HEK293 (cell line): ENCODE data around the gene RPL3.

Source experiments
- CTCF ChIA-PET: fragments of 350-600 bp; formaldehyde crosslinking; extraction: SDS; loops from one replicate; lab custom pipeline; 2021; ENCODE audit warnings: antibody characterized with exemption; lab: Yijun Ruan, JAX
- POLR2A ChIA-PET: fragments of 300-600 bp; formaldehyde crosslinking; extraction: SDS; loops from one replicate; lab custom pipeline; 2020; ENCODE audit warnings: antibody characterized with exemption, inconsistent platforms; lab: Yijun Ruan, JAX
- H3K27ac ChIP-seq: fragments of 200-500 bp; sonication (Bioruptor generic); 2 replicates; pipeline ENCODE4 v1.5.1; 2014; ENCODE audit warnings: low read depth, low read length, control low read depth, inconsistent platforms; ENCODE audit errors: extremely low read depth
- H3K36me3 ChIP-seq, 2 experiments: fragments of 200-500 bp in 1 of 2; sonication (Bioruptor generic) in 1 of 2; 1 replicate in 1 of 2; 2 replicates in 1 of 2; pipeline ENCODE4 v1.5.1; 2014 to 2017; ENCODE audit warnings: inconsistent platforms in 2 of 2, low read length in 2 of 2; ENCODE audit not compliant: control insufficient read depth in 2 of 2, insufficient read depth in 1 of 2
- H3K4me1 ChIP-seq: fragments of 200-500 bp; sonication (Bioruptor generic); 2 replicates; pipeline ENCODE4 v1.5.1; 2014; ENCODE audit warnings: mild to moderate bottlenecking, low read length, inconsistent platforms; ENCODE audit not compliant: control insufficient read depth, insufficient read depth
- H3K4me3 ChIP-seq: 2 replicates; pipeline ENCODE4 v1.5.1; 2011; ENCODE audit warnings: low read depth, mild to moderate bottlenecking, control low read depth, low read length, moderate library complexity
- H3K9me3 ChIP-seq: fragments of 200-500 bp; sonication (Bioruptor generic); 2 replicates; pipeline ENCODE4 v1.5.1; 2014; ENCODE audit warnings: low read depth, low read length, inconsistent platforms; ENCODE audit not compliant: control insufficient read depth, insufficient read depth
- BCL11B ChIP-seq: fragments of 450-650 bp; formaldehyde crosslinking; IDR thresholded peaks from 2 replicates; pipeline ENCODE4 v1.5.1; 2016; ENCODE audit warnings: low read depth, missing biosample characterization, missing genetic modification characterization
- BCL6B ChIP-seq: fragments of 450-650 bp; formaldehyde crosslinking; IDR thresholded peaks from 2 replicates; pipeline ENCODE4 v1.5.1; 2017; ENCODE audit warnings: missing biosample characterization, missing genetic modification characterization
- REST ChIP-seq: fragments of 450-650 bp; formaldehyde crosslinking; IDR thresholded peaks from 2 replicates; pipeline ENCODE4 v1.5.1; 2016; ENCODE audit warnings: missing biosample characterization, missing genetic modification characterization
- SCRT1 ChIP-seq: fragments of 450-650 bp; formaldehyde crosslinking; IDR thresholded peaks from 2 replicates; pipeline ENCODE4 v1.5.1; 2016; ENCODE audit warnings: missing biosample characterization, missing genetic modification characterization, borderline replicate concordance
- SCRT2 ChIP-seq: fragments of 450-650 bp; formaldehyde crosslinking; IDR thresholded peaks from 2 replicates; pipeline ENCODE4 v1.5.1; 2016; ENCODE audit warnings: missing biosample characterization, missing genetic modification characterization
- ZBTB48 ChIP-seq: fragments of 450-650 bp; formaldehyde crosslinking; IDR thresholded peaks from 2 replicates; pipeline ENCODE4 v1.5.1; 2016; ENCODE audit warnings: missing biosample characterization, missing genetic modification characterization
- ZNF140 ChIP-seq: fragments of 450-650 bp; formaldehyde crosslinking; IDR thresholded peaks from 2 replicates; pipeline ENCODE4 v1.5.1; 2016; ENCODE audit warnings: missing biosample characterization, missing genetic modification characterization
- ZNF248 ChIP-seq: fragments of 450-650 bp; formaldehyde crosslinking; IDR thresholded peaks from 2 replicates; pipeline ENCODE4 v1.5.1; 2017; ENCODE audit warnings: missing biosample characterization, missing genetic modification characterization
- ZNF292 ChIP-seq: fragments of 450-650 bp; formaldehyde crosslinking; IDR thresholded peaks from 2 replicates; pipeline ENCODE4 v1.5.1; 2016; ENCODE audit warnings: low read depth, missing biosample characterization, missing genetic modification characterization, borderline replicate concordance
- ZNF311 ChIP-seq: fragments of 450-650 bp; formaldehyde crosslinking; IDR thresholded peaks from 2 replicates; pipeline ENCODE4 v1.5.1; 2017; ENCODE audit warnings: missing biosample characterization, missing genetic modification characterization, borderline replicate concordance
- ZNF366 ChIP-seq: fragments of 450-650 bp; formaldehyde crosslinking; conservative IDR thresholded peaks from 2 replicates; pipeline ENCODE4 v1.5.1; 2016; ENCODE audit warnings: missing biosample characterization, missing genetic modification characterization
- ZNF416 ChIP-seq: fragments of 450-650 bp; formaldehyde crosslinking; IDR thresholded peaks from 2 replicates; pipeline ENCODE4 v1.5.1; 2016; ENCODE audit warnings: missing biosample characterization, missing genetic modification characterization
- ZNF621 ChIP-seq: fragments of 450-650 bp; formaldehyde crosslinking; IDR thresholded peaks from 2 replicates; pipeline ENCODE4 v1.5.1; 2017; ENCODE audit warnings: missing biosample characterization, missing genetic modification characterization
- ZNF629 ChIP-seq: fragments of 450-650 bp; formaldehyde crosslinking; IDR thresholded peaks from 2 replicates; pipeline ENCODE4 v1.5.1; 2017; ENCODE audit warnings: missing biosample characterization, missing genetic modification characterization
- ZNF670 ChIP-seq: fragments of 450-650 bp; formaldehyde crosslinking; IDR thresholded peaks from 2 replicates; pipeline ENCODE4 v1.5.1; 2016; ENCODE audit warnings: missing biosample characterization, missing genetic modification characterization, low read depth
- ZNF792 ChIP-seq: fragments of 450-650 bp; formaldehyde crosslinking; IDR thresholded peaks from 2 replicates; pipeline ENCODE4 v1.5.1; 2016; ENCODE audit warnings: missing biosample characterization, missing genetic modification characterization
- TF ChIP-seq, protein P1 (sequence below): fragments of 450-650 bp; formaldehyde crosslinking; IDR thresholded peaks from 2 replicates; pipeline ENCODE4 v1.5.1; 2016; ENCODE audit warnings: missing biosample characterization, missing genetic modification characterization
- TF ChIP-seq, protein P2 (sequence below): sonication (generic); formaldehyde crosslinking; IDR thresholded peaks from 2 replicates; pipeline ENCODE4 v1.8.1; 2022; ENCODE audit warnings: mild to moderate bottlenecking, moderate library complexity, missing genetic modification reagents

Gene RPL3

DNA sequence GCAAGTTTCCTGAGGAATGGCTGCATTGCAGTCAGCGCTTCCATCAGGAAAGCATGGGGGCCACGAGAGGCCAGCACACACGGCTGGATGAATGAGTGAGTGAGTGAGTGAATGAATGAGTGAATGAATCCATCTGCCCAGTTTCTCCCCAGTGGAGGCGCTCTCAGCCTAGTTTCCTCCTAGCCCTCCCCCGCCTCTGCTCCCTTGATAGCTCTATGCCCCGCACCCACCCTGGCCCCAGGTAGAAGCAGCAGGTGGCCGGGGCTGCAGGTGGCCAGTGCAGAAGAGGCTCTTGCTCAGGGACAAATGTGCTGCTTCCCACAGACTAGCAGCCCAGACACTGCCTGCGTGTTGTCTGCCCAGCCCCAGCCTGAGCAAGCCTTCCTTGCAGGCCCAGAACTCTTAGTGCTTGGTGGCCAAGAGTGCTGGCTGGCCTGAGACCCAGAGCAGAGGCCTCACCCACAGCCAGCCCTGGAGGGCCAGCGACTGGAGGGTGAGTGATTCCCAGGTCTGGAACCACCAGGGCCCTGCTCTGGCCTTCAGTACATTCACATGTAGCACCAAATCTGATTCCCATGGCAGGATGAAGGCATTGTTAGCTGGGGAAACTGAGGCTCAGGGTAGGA, 43.5 kb downstream of the RPL3 start:
- CTCF ChIA-PET, result no interaction called here
- no peak overlapping the region for H3K4me3 ChIP-seq
- no peaks in the 10 kb centered on the region; the same call in 1 of the 2 replicates for H3K4me1 ChIP-seq
- H3K36me3 ChIP-seq, result no peaks in the 10 kb centered on the region
- peak; percentile 55 for TF ChIP-seq SCRT2 (tag by site-specific recombination)
- TF ChIP-seq ZNF416, result no peak
- TF ChIP-seq ZNF366 (tag by site-specific recombination), result no peak
- TF ChIP-seq SCRT1 (tag by site-specific recombination), result peak; percentile 34; the same call in 1 of the 2 replicates
- TF ChIP-seq ZNF140 (tag by site-specific recombination), result no peak
- TF ChIP-seq ZNF248 (tag by site-specific recombination), result no peak
- TF ChIP-seq REST (tag by site-specific recombination), result no peak
- TF ChIP-seq ZNF621, result no peak
- TF ChIP-seq ZNF629, result no peak
- TF ChIP-seq, protein P1, sequence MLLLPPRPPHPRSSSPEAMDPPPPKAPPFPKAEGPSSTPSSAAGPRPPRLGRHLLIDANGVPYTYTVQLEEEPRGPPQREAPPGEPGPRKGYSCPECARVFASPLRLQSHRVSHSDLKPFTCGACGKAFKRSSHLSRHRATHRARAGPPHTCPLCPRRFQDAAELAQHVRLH (tag by site-specific recombination), result no peak
- TF ChIP-seq ZNF292 (tag by site-specific recombination), result no peak
- TF ChIP-seq BCL6B (tag by site-specific recombination), result no peak
- TF ChIP-seq ZNF311 (tag by site-specific recombination), result no peak
- no peak for TF ChIP-seq ZBTB48
- TF ChIP-seq ZNF670 (tag by site-specific recombination), result no peak
- no peak for TF ChIP-seq BCL11B (tag by site-specific recombination)
- TF ChIP-seq ZNF792 (tag by site-specific recombination), result no peak
- TF ChIP-seq, protein P2, sequence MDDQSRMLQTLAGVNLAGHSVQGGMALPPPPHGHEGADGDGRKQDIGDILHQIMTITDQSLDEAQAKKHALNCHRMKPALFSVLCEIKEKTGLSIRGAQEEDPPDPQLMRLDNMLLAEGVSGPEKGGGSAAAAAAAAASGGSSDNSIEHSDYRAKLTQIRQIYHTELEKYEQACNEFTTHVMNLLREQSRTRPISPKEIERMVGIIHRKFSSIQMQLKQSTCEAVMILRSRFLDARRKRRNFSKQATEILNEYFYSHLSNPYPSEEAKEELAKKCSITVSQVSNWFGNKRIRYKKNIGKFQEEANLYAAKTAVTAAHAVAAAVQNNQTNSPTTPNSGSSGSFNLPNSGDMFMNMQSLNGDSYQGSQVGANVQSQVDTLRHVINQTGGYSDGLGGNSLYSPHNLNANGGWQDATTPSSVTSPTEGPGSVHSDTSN (CRISPR knock-in tag), result no peak
- TF ChIP-seq, all 188 proteins: peak for 2
- POLR2A ChIA-PET, result interaction anchor here (1.1 kb wide), 1 partner anchor 35 kb away, joined by 3 read pairs; no protein-coding TSS in a partner anchor
- no peak overlapping the region for H3K27ac ChIP-seq
- H3K9me3 ChIP-seq, result no peaks in the 10 kb centered on the region
